Activated naive CD4-positive, alpha-beta T cell treated with anti-CD3 and anti-CD28 coated beads for 36 hours (primary cell): ENCODE data around the gene SPATA33. TPM values are rescaled to one million over a fixed set of nuclear protein-coding genes. Genes with fewer than 3 reads are reported as not detected.
"Not testable (repeated sequence)": the region's sequence is repeated elsewhere in the genome, so short reads cannot be mapped to it uniquely, and the experiment has no call there.

Source experiments
- CTCF ChIA-PET: fragments of 350-600 bp; sonication (Branson Sonifier 250); formaldehyde crosslinking; loops from one replicate; lab custom pipeline; 2021; ENCODE audit warnings: antibody characterized with exemption; lab: Charles Lee
- DNase-seq: peaks from one replicate; pipeline ENCODE4 v3.0.0-alpha.2; 2020
- H3K27ac Mint-ChIP-seq: one replicate; pipeline ENCODE4 v1.8.0; 2021; ENCODE audit warnings: mild to moderate bottlenecking, mixed read lengths
- H3K27me3 Mint-ChIP-seq: one replicate; pipeline ENCODE4 v1.8.0; 2021; ENCODE audit warnings: low read depth, mixed read lengths
- H3K36me3 Mint-ChIP-seq: one replicate; pipeline ENCODE4 v1.8.0; 2021; ENCODE audit warnings: low read depth, mixed read lengths
- H3K4me1 Mint-ChIP-seq: one replicate; pipeline ENCODE4 v1.8.0; 2021; ENCODE audit warnings: low read depth, mixed read lengths
- H3K4me3 Mint-ChIP-seq: one replicate; pipeline ENCODE4 v1.8.0; 2021; ENCODE audit warnings: mild to moderate bottlenecking, moderate library complexity, mixed read lengths
- H3K9me3 Mint-ChIP-seq: one replicate; pipeline ENCODE4 v1.8.0; 2021; ENCODE audit warnings: mixed read lengths
- intact Hi-C: fragments of 100-400 bp; cut with micrococcal nuclease; formaldehyde crosslinking; loops from one replicate; pipeline ENCODE4 v1.15.1; 2023
- total RNA-seq, 2 experiments: library from RNA; stranded (reverse); gene quantifications; one replicate each; pipeline ENCODE4 v1.2.3, GENCODE V29; 2021

SPATA33 gene
- total RNA-seq, 2 experiments from 2014 or later, result 6.5 to 7.0 TPM

DNA sequence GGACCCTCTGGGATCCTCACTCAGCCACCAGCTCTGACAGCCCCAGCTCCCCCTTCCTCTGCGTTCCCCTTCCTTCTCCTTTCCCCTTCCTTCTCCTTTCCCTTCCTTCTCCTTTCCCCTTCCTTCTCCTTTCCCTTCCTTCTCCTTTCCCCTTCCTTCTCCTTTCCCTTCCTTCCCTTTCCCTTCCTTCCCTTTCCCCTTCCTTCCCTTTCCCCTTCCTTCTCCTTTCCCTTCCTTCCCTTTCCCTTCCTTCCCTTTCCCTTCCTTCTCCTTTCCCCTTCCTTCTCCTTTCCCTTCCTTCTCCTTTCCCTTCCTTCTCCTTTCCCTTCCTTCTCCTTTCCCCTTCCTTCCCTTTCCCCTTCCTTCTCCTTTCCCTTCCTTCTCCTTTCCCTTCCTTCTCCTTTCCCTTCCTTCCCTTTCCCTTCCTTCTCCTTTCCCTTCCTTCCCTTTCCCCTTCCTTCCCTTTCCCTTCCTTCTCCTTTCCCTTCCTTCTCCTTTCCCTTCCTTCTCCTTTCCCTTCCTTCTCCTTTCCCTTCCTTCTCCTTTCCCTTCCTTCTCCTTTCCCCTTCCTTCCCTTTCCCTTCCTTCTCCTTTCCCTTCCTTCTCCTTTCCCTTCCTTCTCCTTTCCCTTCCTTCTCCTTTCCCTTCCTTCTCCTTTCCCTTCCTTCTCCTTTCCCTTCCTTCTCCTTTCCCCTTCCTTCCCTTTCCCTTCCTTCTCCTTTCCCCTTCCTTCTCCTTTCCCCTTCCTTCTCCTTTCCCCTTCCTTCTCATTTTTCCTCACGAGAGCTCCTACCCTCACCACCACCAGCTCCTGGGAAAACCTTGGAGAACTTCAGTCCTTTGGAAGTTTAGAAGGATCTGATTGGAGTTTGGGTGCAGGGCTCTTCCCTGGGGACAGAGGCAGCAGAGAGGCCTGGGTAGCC is 22.9 kb upstream of the SPATA33 start:
- H3K27ac Mint-ChIP-seq, DNase-seq, intact Hi-C loops, H3K36me3 Mint-ChIP-seq, H3K4me1 Mint-ChIP-seq, H3K4me3 Mint-ChIP-seq, H3K27me3 Mint-ChIP-seq, H3K9me3 Mint-ChIP-seq: not testable (repeated sequence)
- CTCF ChIA-PET, result interaction anchor here (0.9 kb wide), 1 partner anchor 11 kb away, joined by 3 read pairs; no protein-coding TSS in a partner anchor

DNA sequence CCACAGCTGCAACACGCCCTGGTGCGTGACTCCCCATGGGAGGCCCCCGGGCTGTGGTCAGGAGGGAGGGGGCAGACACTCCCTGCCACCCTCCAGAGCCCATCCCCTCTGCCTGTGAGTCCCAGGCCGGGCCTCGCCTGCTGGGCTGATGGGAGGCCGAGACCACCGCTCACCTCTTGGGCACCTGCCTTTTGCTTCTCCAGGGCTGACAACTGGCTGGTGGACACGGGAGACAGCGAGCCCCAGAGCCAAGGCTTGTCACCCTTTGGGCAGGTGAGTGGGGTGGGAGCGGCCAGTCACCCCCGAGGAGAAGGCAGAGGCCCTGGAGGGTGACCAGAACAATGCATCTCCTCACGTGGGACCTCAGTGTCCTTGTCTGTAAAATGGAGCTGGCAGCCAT is 21.0 kb upstream of the SPATA33 start:
- CTCF ChIA-PET, result no interaction called here
- no peaks in the 10 kb centered on the region for H3K9me3 Mint-ChIP-seq
- no peak overlapping the region for H3K27ac Mint-ChIP-seq
- H3K27me3 Mint-ChIP-seq, result peaks cover 3% of the 10 kb centered on the region
- DNase-seq, result no peak
- peaks cover 7% of the 10 kb centered on the region for H3K4me1 Mint-ChIP-seq
- intact Hi-C loops, result no loop called here
- no peaks in the 10 kb centered on the region for H3K36me3 Mint-ChIP-seq
- H3K4me3 Mint-ChIP-seq, result no peak overlapping the region

DNA sequence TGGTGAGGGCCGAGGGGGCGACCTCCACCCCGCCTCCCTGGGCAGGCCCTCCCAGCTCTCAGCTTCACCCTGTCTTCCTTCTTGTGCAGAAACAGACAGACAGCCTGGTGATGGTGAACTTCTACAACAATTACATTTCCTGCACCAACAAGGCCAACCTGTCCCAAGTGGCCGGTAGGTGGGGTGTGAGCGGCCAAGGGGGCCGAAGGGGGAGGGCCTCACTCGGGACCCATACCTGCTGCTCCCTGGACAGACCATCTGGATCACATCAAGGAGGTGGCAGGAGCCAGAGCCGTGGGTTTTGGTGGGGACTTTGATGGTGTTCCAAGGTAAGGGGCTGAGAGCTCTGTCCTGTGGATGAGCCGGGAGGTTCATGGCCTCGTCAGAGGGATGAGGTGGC is 20.3 kb upstream of the SPATA33 start:
- H3K9me3 Mint-ChIP-seq, result no peaks in the 10 kb centered on the region
- H3K27ac Mint-ChIP-seq, result no peak overlapping the region
- CTCF ChIA-PET, result interaction anchor here (0.6 kb wide), 1 partner anchor 175 kb away, joined by 3 read pairs; no protein-coding TSS in a partner anchor
- peaks cover 3% of the 10 kb centered on the region for H3K27me3 Mint-ChIP-seq
- H3K4me3 Mint-ChIP-seq, result no peak overlapping the region
- intact Hi-C loops, result no loop called here
- H3K4me1 Mint-ChIP-seq, result peaks cover 7% of the 10 kb centered on the region
- no peaks in the 10 kb centered on the region for H3K36me3 Mint-ChIP-seq
- DNase-seq, result no peak

DNA sequence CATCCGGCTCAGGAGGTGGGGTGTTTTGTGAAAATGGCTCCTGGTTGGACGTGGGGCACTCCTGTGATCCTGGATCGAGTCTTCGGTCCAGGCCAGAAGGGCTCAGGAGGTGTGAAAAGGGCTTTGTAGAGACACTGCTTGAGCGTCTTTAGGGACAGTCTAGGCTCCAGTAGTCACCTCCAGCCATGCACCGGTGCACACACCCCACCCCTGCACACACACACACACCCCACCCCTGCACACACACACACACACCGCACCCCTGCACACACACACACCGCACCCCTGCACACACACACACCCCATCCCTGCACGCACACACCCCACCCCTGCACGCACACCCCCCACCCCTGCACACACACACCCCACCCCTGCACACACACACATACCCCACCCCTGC is 19.2 kb upstream of the SPATA33 start:
- Mint-ChIP-seq H3K4me1 (peaks cover 7% of the 10 kb centered on the region), H3K27me3 (peaks cover 3% of the 10 kb centered on the region), H3K4me3 (no peak overlapping the region), H3K9me3 (no peaks in the 10 kb centered on the region), H3K27ac (no peak overlapping the region), H3K36me3 (no peaks in the 10 kb centered on the region)
- CTCF ChIA-PET, result no interaction called here
- intact Hi-C loops, result no loop called here
- no peak for DNase-seq

DNA sequence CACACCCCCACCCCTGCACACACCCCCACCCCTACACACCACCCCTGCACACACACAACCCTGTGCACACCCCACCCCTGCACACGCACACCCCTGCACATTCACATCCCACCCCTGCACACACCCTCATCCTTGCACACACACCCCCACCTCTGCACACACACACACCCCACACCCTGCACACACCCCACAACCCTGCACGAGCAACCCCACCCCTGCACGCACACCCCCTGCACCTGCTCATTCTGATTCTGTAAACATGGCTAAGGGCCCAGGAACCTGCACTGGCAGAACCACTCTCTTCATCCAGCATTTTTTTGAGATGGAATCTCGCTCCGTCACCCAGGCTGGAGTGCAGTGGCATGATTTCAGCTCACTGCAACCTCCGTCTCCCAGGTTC is 18.3 kb upstream of the SPATA33 start:
- H3K27ac Mint-ChIP-seq, result no peak overlapping the region
- peaks cover 7% of the 10 kb centered on the region for H3K4me1 Mint-ChIP-seq
- H3K27me3 Mint-ChIP-seq, result peaks cover 3% of the 10 kb centered on the region
- no peak for DNase-seq
- H3K36me3 Mint-ChIP-seq, result no peaks in the 10 kb centered on the region
- CTCF ChIA-PET, result interaction anchor here (1.4 kb wide), 1 partner anchor 37 kb away, joined by 4 read pairs; no protein-coding TSS in a partner anchor
- intact Hi-C loops, result no loop called here
- H3K9me3 Mint-ChIP-seq, result no peaks in the 10 kb centered on the region
- no peak overlapping the region for H3K4me3 Mint-ChIP-seq

DNA sequence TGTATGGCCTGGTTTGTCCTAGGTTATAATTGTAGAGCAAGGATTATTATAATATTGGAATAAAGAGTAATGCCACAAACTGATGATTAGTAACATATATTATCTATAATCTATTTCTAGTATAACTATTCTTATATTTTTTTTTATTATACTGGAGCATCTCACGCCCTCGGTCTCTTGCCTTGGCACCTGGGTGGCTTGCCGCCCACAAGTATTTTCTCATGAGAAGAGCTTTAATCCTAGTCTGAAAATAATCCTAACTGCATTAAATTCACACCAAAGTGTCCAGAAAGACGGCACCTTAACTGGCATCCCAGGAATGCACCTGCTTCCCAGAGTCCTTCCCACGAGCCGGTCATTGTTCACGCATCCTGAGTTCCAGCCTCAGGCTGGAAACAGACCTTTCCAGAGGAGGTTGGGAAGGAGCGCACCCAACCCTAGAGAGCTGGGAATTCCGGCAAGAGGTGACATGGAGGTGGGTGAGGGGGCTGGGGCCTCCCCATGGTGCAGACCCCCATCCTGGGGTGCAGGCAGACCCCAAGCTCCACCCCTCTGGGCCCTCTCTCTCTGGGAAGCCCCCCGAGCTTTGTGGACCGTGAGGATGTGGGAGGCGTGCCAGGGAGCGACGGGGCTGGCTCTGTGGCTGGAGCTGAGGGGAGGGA is 16.0 kb upstream of the SPATA33 start:
- intact Hi-C loops, result loop anchor here (1.0 to 5.0 kb wide), 2 partner anchors 39 to 67 kb away; no protein-coding TSS in a partner anchor
- H3K27me3 Mint-ChIP-seq, result no peaks in the 10 kb centered on the region
- H3K27ac Mint-ChIP-seq, result no peak overlapping the region
- H3K4me1 Mint-ChIP-seq, result peaks cover 7% of the 10 kb centered on the region
- peaks cover 5% of the 10 kb centered on the region for H3K36me3 Mint-ChIP-seq
- DNase-seq, result no peak
- H3K4me3 Mint-ChIP-seq, result no peak overlapping the region
- CTCF ChIA-PET, result interaction anchor here (0.6 to 2.0 kb wide), 6 partner anchors 9 to 273 kb away, joined by 3 to 6 read pairs (median 4); no protein-coding TSS in a partner anchor
- H3K9me3 Mint-ChIP-seq, result no peaks in the 10 kb centered on the region

DNA sequence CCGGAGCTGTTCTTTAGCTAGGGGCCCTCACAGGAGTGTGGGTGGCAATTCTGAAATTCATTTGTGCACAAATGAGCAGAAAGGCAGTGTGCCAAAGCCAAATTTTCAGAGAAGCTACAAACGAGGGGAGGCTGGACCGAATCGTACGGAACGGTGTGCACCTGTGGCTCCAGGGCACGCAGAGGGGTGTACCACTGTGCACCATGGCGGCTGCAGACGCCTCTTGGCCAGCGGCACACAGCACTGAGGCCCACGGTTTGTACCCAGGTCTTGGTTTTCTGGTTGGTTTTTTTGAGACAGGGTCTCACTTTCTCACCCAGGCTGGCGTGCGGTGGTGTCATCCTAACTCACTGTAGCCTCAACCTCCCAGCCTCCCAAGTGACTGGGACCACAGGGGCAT is 15.1 kb upstream of the SPATA33 start:
- Mint-ChIP-seq H3K36me3 (peaks cover 5% of the 10 kb centered on the region), H3K27me3 (no peaks in the 10 kb centered on the region), H3K4me1 (peaks cover 7% of the 10 kb centered on the region), H3K4me3 (no peak overlapping the region), H3K27ac (no peak overlapping the region), H3K9me3 (no peaks in the 10 kb centered on the region)
- no peak for DNase-seq
- intact Hi-C loops, result loop anchor here (5.0 kb wide), 1 partner anchor 40 kb away; no protein-coding TSS in a partner anchor
- CTCF ChIA-PET, result interaction anchor here (1.0 to 1.3 kb wide), 3 partner anchors 29 to 67 kb away, joined by 3 to 4 read pairs (median 3); partner anchors contain the start of genes CPNE7 and SPATA2L

DNA sequence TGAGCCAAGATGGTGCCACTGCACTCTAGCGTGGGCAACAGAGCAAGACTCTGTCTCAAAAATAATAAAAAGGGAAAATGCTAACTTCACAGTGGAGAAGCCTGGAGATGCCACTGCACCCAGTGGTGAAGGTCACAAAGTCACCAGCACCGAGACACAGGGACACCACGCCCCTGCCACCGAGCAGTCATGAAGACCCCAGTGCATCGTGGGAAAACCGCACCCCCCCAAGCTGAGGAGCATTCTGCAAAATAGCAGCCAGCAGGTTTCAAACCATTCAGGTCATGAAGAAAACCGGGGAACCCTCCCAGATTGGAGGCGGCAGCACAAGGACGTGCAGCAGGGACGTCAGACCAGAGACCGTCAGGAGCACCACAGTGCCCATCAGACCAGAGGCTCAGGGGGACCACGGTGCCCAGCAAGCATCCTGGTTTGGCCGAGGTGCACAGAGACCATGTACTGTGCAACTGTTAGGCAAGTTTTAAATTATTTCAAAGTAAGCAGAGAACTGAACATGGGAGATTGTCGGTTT is 13.8 kb upstream of the SPATA33 start:
- DNase-seq, result no peak

DNA sequence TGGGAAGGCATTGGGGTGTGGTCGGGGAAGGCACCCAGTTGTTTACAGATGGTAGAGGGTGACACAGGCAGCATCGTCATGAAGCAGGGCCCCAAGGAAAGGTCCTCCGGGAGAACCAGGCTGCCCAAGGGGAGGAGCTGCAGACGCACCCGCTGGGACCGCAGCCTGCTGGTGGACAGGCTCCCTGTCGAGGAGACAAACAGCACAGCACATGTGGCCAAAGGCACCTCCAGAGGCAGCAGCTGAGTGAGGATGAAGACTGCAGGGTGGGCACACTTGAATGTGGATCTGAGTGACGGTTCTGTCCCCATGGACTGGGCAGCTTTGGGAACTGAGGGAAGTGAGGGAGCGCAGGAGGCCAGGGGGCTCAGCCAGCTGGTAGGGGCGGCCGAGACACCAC is 12.5 kb upstream of the SPATA33 start:
- intact Hi-C loops, result no loop called here
- Mint-ChIP-seq H3K27ac (no peak overlapping the region), H3K9me3 (no peaks in the 10 kb centered on the region), H3K36me3 (peaks cover 13% of the 10 kb centered on the region), H3K4me1 (peaks cover 7% of the 10 kb centered on the region), H3K27me3 (no peaks in the 10 kb centered on the region), H3K4me3 (no peak overlapping the region)
- CTCF ChIA-PET, result interaction anchor here (0.6 kb wide), 1 partner anchor 47 kb away, joined by 3 read pairs; no protein-coding TSS in a partner anchor
- DNase-seq, result no peak

More for the DNA sequence above, 13.8 kb upstream of the SPATA33 start:
- Mint-ChIP-seq H3K27me3 (no peaks in the 10 kb centered on the region), H3K36me3 (peaks cover 7% of the 10 kb centered on the region), H3K4me3 (no peak overlapping the region), H3K4me1 (peaks cover 7% of the 10 kb centered on the region), H3K9me3 (no peaks in the 10 kb centered on the region), H3K27ac (no peak overlapping the region)
- CTCF ChIA-PET, result interaction anchor here (1.1 kb wide), 1 partner anchor 68 kb away, joined by 4 read pairs; the partner anchor contains the start of gene CPNE7
- intact Hi-C loops, result loop anchor here (5.0 kb wide), 1 partner anchor 42 kb away; no protein-coding TSS in a partner anchor

DNA sequence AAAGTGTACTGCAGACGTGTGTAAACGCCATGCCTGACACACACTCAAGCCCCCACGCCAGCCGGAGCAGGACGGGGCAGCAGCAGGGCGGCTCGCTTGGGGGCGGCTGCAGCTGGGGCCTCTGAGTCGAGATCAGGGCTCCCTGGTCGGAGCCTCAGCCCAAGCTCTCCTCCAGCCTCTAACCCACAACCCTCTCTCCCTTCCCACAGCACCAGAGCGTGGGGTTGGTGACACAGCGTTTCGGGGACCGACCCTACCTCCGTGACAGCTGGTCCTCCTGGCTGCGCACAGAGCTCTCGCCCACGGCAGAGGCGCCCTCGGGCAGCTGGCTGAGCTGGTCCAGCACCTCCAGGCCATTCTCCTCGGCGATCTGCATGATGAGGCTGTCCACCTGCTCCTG is 11.4 kb upstream of the SPATA33 start:
- H3K4me1 Mint-ChIP-seq, result no peaks in the 10 kb centered on the region

DNA sequence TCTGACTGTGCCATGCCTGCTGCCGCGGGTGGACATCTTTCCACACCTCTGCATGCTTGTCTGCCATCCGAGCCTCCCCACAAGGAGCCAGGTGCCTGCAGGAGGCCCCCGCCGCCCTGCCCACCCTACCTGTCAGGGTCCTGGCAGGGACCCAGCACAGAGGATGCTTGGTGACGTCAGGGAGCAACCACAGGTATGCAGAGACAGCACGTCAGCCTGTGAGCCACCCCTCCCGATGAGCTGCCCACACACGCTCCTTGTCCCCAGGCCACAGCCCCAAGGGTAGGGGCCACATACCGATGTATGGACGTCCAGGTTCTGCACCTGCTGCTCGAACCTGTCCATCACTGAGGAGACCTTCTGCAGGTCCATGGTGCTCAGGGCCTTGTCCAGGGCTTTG is 10.7 kb upstream of the SPATA33 start:
- DNase-seq, result no peak
- CTCF ChIA-PET, result no interaction called here
- no peak overlapping the region for H3K27ac Mint-ChIP-seq
- no peak overlapping the region for H3K4me3 Mint-ChIP-seq
- H3K27me3 Mint-ChIP-seq, result no peaks in the 10 kb centered on the region
- H3K36me3 Mint-ChIP-seq, result peaks cover 14% of the 10 kb centered on the region
- no peaks in the 10 kb centered on the region for H3K4me1 Mint-ChIP-seq
- intact Hi-C loops, result no loop called here
- H3K9me3 Mint-ChIP-seq, result no peaks in the 10 kb centered on the region

More for the DNA sequence above, 11.4 kb upstream of the SPATA33 start:
- DNase-seq, result no peak
- Mint-ChIP-seq H3K36me3 (peaks cover 14% of the 10 kb centered on the region), H3K27ac (no peak overlapping the region), H3K27me3 (no peaks in the 10 kb centered on the region), H3K4me3 (no peak overlapping the region), H3K9me3 (no peaks in the 10 kb centered on the region)
- CTCF ChIA-PET, result no interaction called here
- intact Hi-C loops, result no loop called here

DNA sequence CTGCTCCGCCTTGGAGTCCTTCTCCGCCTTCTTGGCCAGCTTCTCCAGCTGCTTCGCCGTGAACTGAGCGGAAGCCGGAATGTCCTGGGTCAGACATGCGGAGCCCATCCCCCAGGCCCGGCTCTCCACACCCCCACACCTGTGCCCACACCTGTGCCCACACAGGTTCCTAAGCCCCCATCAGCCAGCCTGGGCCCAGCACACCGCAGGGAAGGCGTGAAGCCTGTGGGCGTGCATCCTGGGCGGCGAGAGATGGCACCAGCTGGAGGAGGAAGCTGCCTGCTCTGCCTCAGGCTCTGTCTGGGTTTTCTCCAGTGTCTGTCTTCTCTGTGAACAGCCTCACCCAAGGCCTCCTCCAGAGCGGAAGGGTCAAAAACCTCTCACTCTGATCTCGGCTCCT is 6.1 kb upstream of the SPATA33 start:
- Mint-ChIP-seq H3K36me3 (peaks cover 11% of the 10 kb centered on the region), H3K27me3 (no peaks in the 10 kb centered on the region), H3K27ac (no peak overlapping the region), H3K4me1 (peaks cover 21% of the 10 kb centered on the region), H3K9me3 (no peaks in the 10 kb centered on the region), H3K4me3 (no peak overlapping the region)
- CTCF ChIA-PET, result no interaction called here
- intact Hi-C loops, result loop anchor here (10.0 kb wide), 1 partner anchor 407 kb away; no protein-coding TSS in a partner anchor
- no peak for DNase-seq
